NCI-H1048 (cell line): ENCODE measurements around the gene TEX38.
"Not testable (repeated sequence)": the region's sequence is repeated elsewhere in the genome, so short reads cannot be mapped to it uniquely, and the experiment has no call there.

Experiments used
- DNase-seq: peaks from one replicate; lab custom pipeline; 2025; lab: John Stamatoyannopoulos, UW

The TEX38 gene

GRCh38 chr1:46655848-46656247, 15.8 kb upstream of the TEX38 start:
- no peak for DNase-seq

GRCh38 chr1:46656643-46657042, 15.0 kb upstream of the TEX38 start:
- no peak for DNase-seq

GRCh38 chr1:46657775-46658174, 13.9 kb upstream of the TEX38 start:
- DNase-seq, result no peak

- no peak for DNase-seq
Observed at GRCh38 chr1:46659307-46659870, 12.3 kb upstream of the TEX38 start.

GRCh38 chr1:46660116-46660515, 11.5 kb upstream of the TEX38 start:
- not testable (repeated sequence) for DNase-seq

GRCh38 chr1:46662919-46663318, 8.7 kb upstream of the TEX38 start:
- not testable (repeated sequence) for DNase-seq

- DNase-seq, result no peak
Observed at GRCh38 chr1:46665983-46666382, 5.7 kb upstream of the TEX38 start.

- DNase-seq, result no peak
Observed at GRCh38 chr1:46667782-46668760, 3.6 kb upstream of the TEX38 start, which contains the start of gene ATPAF1. Gene ATPAF1, minus strand, starts transcription at chr1:46668364. Its CDS starts 42 bp downstream, at chr1:46668322.

- no peak for DNase-seq
Observed at GRCh38 chr1:46670134-46670533, 1.5 kb upstream of the TEX38 start.

- DNase-seq, result no peak
Observed at GRCh38 chr1:46672696-46673095, 1.0 kb downstream of the TEX38 start.

GRCh38 chr1:46673749-46674182, 2.1 kb downstream of the TEX38 start:
- no peak for DNase-seq

GRCh38 chr1:46675549-46676314, 4.1 kb downstream of the TEX38 start:
- DNase-seq, result no peak

GRCh38 chr1:46676531-46676930, 4.9 kb downstream of the TEX38 start:
- DNase-seq, result no peak

GRCh38 chr1:46677339-46677738, 5.7 kb downstream of the TEX38 start:
- no peak for DNase-seq

GRCh38 chr1:46679789-46680573, 8.3 kb downstream of the TEX38 start:
- no peak for DNase-seq

GRCh38 chr1:46681333-46682034, 9.8 kb downstream of the TEX38 start:
- no peak for DNase-seq

- DNase-seq, result no peak
Observed at GRCh38 chr1:46682064-46682463, 10.4 kb downstream of the TEX38 start.

GRCh38 chr1:46684670-46685069, 13.0 kb downstream of the TEX38 start:
- no peak for DNase-seq

GRCh38 chr1:46686255-46686654, 14.6 kb downstream of the TEX38 start:
- no peak for DNase-seq

GRCh38 chr1:46687093-46687659, 15.5 kb downstream of the TEX38 start:
- no peak for DNase-seq
